Measurements from ENCODE around the gene ESYT2. TPM values are rescaled to one million over a fixed set of nuclear protein-coding genes. Genes with fewer than 3 reads are reported as not detected.

Gene ESYT2
- total RNA-seq, 1 experiment from 2014 or later: 39.0 TPM

GRCh38 chr7:158820656-158821055 lies 8.7 kb downstream of the ESYT2 start:
- no peak for DNase-seq
- no peak overlapping the region for H2AFZ ChIP-seq (ENCODE audit: low read length)

More at GRCh38 chr7:158820656-158821055, 8.7 kb downstream of the ESYT2 start:
- no CpG with 5 or more reads among the region's 3 CpGs for WGBS (ENCODE audit: extremely low coverage, insufficient read length, low lambda C conversion rate)
- Mint-ChIP-seq H3K4me3 (no peak overlapping the region), H3K27ac (peak overlapping the region in 1 of 3 experiments; percentile 88; a peak in 1 of 7 replicates), H3K4me1 (peaks cover 55 to 56% of the 10 kb centered on the region in 2 experiments), H3K27me3 (ENCODE audit: low read depth) (no peaks in the 10 kb centered on the region), H3K9me3 (no peaks in the 10 kb centered on the region), H3K36me3 (ENCODE audit: insufficient read depth in 1 of 3, low read depth in 3 of 3) (peaks cover 0 to 6% (median 0%) of the 10 kb centered on the region in 3 experiments; a peak in 1 of 7 replicates)
- Histone ChIP-seq H3K27me3 (ENCODE audit: insufficient read depth, low read length) (no peaks in the 10 kb centered on the region; the same call in 1 of the 2 replicates), H3K27ac (ENCODE audit: insufficient read length, low read depth, low read length) (no peak overlapping the region), H2BK5ac (ENCODE audit: insufficient read length, low read length) (no peak overlapping the region), H2BK20ac (ENCODE audit: low read depth, low read length, poor library complexity, severe bottlenecking) (no peak overlapping the region), H4K91ac (ENCODE audit: insufficient read length, low read depth, low read length) (no peak overlapping the region), H3K18ac (ENCODE audit: insufficient read length, low read depth, low read length) (no peak overlapping the region), H3K14ac (ENCODE audit: insufficient read depth, low read length) (no peak overlapping the region), H3K9me3 (ENCODE audit: control insufficient read depth, low read depth, low read length) (no peaks in the 10 kb centered on the region), H2BK120ac (ENCODE audit: low read depth, low read length, poor library complexity, severe bottlenecking) (no peak overlapping the region), H3K9ac (ENCODE audit: extremely low read depth, insufficient read length, low read length) (no peak overlapping the region), H2AK5ac (ENCODE audit: insufficient read length, low read length) (no peak overlapping the region), H2BK15ac (ENCODE audit: low read depth, low read length) (no peak overlapping the region), H3K79me1 (ENCODE audit: insufficient read depth, low read depth, low read length, poor library complexity, severe bottlenecking) (peaks cover 4% of the 10 kb centered on the region), H3K4me2 (ENCODE audit: insufficient read depth, insufficient read length, low read length) (no peak overlapping the region), H4K8ac (replicated peaks; ENCODE audit: insufficient read length, low read depth, low read length) (no peak overlapping the region), H3K56ac (ENCODE audit: insufficient read length, low read depth, low read length) (no peak overlapping the region), H3T11ph (ENCODE audit: low read length) (no peak overlapping the region), H3K4me1 (ENCODE audit: insufficient read depth, low read length) (peaks cover 3% of the 10 kb centered on the region), H4K20me1 (ENCODE audit: control insufficient read depth, insufficient read depth, insufficient read length) (no peaks in the 10 kb centered on the region), H3K23me2 (ENCODE audit: insufficient read length, low read depth, low read length, poor library complexity, severe bottlenecking) (no peaks in the 10 kb centered on the region), H3K4ac (ENCODE audit: low read depth, low read length) (no peak overlapping the region), H3K79me2 (ENCODE audit: insufficient read depth, low read length) (peaks cover 20% of the 10 kb centered on the region; the same call in 1 of the 2 replicates), H4K5ac (ENCODE audit: insufficient read length, low read depth, low read length) (no peak overlapping the region), H3K23ac (ENCODE audit: insufficient read length, low read depth, low read length) (no peak overlapping the region), H2BK12ac (ENCODE audit: insufficient read length, low read depth, low read length) (no peak overlapping the region)
- no peak for TF ChIP-seq CTCF (conservative IDR thresholded peaks at IDR 0.05)
